SIG-M5 treated with dmso at 0.1 percent for 504 hours (cell line): ENCODE data around the gene GUK1.

Source experiments
- DNase-seq: peaks from one replicate; lab custom pipeline; 2025; ENCODE audit not compliant: unreplicated experiment; lab: John Stamatoyannopoulos, UW

The GUK1 gene

DNA sequence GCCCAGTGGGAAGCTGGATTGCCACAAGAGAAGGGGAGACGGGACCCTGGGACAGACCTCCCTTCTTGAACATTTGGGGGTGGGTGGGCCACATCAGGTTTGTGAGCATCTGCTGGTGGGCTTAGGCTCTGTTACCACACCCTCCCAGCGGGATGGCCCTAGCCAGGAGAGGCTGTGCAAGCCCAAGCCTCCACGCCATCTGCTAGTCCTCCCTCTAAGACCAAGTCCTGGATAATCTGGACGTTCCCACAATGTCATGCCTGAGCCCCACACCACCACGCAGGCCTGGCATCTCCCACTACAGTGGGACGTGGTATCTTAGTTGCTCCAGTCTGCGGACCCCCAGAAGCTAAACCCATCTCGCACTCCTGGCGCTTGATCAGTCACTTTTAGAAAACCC, 21.8 kb downstream of the GUK1 start:
- DNase-seq = no peak

DNA sequence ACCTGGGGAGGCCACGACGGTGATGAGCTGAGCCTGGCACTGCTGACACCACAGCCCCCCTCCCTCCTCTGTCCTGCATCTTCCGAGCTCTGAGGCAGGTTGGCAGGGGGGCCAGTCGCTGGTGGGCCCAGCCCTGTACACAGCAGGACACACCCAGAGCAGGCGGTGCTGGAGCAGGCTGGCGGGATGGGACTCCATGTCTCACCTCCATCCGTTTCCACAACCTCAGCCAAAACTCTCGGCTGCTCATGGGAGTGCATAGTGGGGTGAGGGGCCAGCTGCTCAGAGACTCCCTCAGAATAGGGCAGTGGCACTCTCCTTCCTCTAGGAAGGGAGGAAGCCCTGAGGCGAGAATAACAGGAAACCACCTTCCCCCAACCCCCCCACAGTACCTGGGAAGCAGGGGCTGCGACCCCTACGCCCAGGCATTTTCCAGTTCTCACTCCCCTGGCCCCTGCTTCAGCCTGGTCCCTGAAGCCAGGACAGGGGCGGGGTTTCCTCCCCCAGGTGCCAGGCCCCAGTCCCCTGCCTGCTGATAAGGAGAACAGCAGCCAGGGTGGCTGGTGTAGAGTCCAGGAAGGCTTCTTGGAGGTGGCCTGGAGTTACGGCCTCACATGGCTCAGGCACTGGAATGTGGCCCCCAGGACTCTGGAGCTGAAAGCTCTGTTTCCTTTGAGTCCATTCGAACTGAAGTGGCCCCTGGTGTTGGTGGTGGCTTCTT, 22.4 kb downstream of the GUK1 start:
- DNase-seq = no peak

DNA sequence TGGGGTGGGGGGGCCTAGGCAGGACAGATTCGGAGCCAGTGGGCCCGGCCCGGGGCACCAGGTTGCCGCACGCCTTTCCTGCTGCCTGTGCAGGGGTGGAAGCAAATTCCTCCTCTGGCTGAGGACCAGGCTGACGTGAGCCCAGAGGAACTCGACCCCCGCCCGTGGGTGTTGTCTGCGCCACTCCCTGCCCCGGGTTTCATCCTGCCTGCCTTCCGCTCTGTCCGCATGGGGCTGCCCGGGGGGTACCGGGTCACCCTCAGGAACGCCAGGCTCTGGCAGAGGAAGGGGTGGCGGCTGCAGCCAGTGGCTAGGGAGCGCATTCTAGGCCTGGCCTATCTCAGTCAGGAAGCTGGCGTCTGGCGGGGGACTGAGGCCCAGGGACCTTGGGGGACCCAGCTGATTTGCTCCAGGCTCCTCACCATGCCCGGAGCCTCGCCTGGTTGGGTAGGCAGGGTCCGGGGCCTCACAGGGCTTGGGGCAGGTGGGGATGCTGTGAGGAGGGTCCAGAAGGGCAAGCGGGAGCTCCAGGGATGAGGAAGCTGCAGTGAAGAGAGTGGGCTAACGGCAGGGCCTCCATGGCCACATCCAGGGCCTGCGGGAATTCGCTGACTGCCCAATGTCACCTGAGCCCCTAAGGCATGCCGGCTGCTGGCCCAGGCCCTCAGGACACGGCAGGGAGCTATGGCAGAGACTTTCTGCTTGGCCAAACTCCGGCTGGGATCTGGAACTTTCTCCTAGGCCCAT, 23.1 kb downstream of the GUK1 start:
- no peak for DNase-seq

DNA sequence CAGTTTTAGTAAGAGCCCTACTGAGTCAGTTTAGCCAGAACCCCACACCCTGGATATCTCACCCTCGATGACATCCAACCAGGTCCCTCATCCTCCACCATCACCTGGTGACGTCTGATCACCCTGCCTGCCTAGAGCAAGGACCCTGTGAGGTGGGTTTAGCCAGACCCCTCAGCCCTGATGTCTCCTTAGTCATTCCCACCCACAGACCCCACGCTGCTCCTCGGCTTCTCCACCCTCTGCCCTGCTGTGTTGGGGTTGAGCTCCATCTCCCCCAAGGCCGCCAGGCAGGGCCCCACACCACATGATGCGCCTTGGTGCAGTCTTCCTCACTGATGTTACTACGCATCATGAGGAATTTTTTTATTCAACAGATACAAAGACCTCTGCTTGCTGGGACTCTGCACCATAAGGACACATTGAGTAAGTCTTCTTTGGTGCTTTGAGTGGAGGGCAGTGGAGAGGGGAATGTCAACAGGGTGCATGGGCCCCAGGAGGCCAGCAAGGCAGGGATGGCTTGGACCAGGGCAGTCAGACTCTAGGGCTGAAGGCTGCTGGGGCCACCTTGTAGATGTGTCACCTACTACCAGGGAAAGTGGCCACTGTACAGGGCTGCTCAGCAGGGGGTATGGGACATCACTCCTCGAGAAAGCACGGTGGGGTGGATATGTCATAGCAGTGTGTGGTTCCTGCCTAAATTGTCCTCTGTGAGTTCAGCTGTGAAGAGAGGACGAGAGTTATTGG, 23.9 kb downstream of the GUK1 start:
- no peak for DNase-seq

DNA sequence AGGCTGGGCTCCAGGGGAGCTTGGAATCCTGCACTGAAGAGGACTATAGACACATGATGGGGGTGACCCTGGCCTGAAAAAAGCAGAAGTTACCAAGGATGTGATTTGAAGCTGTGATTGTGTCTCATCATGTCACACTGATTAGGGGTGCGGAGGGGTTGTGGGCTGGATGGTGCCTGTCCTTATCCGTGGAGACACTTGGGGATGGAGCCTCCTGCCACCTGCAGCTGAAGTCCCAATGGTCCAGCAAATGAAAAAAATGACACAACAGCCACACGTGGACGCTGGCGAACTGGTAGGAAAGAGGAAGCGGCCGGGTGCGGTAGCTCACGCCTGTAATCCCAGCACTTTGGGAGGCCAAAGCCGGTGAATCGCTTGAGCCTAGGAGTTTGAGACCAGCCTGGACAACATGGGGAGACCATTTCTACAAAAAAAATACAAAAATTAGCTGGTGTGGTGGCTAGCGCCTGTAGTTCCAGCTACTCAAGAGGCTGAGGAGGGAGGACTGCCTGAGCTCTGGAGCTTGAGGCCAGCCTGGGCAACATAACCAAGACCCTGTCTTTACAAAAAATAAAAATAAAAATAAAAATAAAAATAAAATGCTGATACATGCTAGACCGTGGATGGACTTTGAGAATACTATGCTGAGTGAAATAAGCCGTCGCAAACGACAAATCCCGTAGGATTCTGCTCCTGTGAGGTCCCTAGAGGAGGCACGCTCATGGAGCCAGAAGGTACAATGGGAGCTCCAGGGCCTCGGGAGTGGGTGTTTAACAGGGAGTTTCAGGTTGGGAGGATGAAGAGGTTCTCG, 24.7 kb downstream of the GUK1 start:
- DNase-seq = peak; percentile 76

DNA sequence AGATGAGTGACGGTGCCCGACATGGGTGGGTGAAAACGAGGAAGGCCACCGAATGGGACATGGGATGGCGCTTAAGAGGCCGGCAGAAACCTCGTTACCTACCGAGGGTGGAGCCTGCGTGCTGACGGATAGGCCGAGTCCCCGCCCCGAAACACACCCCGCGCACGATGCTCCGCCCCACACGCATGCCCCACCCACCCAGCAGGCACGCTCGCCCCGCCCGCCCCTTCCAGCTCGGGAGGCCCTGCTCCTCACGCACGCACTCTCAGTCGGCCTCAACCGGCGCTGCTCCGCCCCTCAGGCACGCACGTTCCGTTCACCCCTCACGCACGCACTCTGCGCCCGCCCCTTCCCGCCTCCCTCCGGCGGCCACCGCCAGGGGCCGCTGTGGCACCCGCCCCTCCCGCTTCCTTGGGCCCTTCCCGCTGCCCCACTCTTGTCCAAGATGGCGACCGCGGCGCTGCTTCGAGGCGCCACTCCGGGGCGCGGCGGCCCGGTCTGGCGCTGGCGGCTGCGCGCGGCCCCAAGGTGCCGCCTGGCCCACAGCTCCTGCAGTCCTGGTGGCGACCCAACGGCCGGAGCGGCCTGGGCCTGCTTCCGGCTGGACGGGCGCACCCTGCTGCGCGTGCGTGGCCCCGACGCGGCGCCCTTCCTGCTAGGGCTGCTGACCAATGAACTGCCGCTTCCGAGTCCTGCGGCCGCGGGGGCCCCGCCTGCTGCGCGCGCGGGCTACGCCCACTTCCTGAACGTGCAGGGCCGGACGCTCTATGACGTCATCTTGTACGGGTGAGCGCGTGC, 25.5 kb downstream of the GUK1 start, which contains the start of gene IBA57:
Gene IBA57, plus strand, starts transcription at position 433 of the 798 bp plus-strand sequence. Its CDS starts 13 bp downstream, at position 446.
- peak; percentile 98 for DNase-seq

DNA sequence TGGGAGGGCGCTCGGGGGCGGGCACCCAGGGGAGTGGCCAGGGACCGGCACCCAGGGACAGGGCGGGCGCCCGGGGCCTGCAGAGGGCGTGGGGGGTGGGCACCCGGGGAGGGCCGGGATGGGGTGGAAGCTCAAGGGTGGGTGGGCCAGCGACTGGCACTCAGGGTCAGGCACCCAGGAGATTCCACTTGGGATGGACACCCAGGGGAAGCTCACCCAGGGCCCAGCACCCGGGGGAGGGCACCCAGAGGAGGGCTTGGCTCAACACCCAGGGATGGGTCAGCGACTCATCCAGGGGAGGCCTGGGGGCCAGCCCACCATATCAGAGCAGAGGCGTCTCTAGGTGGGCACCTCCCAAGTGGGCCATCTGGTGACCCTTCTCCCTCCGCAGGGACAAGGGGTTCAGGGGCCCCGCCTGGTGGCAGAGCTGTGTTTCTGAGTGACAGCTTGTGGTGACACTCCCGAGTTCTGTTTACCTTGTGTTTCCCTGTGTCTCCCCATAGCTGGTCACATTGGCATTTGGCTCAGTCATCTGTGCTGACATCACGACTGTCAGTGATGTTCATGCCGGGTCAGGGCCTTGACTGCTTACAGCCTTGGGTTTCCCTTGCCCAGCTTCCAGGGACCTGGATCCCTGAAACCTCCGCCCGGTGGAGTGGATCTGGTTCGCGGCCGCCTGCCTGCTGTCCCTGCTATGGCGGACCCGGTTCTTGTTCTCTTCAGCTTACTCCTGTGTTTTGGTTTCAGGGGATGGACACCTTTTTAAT, 26.3 kb downstream of the GUK1 start:
- peak; percentile 84 for DNase-seq

DNA sequence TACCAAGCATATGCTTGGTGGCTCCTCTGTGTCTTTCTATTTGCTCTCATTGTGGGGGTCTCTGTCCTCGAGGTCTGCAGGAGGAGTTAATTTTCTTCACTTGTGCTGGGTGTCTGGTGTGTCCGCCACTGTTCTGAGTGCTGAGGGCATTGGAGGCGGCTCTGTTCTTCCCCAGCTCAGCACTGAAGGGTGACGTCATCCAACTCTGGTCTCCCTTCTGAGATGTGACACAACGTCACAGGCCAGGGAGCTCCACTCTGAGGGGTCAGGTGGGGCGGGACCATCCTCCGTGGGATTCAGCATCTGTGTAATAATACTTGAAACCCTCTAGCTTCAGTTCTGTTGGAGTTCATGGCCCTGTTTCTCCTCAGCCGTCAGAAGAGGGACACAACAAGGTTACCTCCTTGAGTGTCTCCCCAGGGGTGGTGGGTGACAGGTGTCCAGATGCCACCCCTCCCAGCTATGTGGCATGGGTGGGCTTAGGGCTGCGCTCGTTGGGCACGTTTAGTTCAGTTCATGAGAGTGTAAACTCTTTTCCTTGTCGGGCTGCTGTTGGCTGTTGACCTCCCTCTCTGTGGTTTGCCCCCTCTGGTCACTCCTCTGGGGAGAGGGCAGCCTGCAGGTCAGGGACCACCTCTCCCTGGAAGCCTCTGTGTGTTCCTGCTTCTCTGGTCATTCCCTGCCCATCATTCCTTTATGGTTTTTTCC, 28.6 kb downstream of the GUK1 start:
- DNase-seq = no peak

DNA sequence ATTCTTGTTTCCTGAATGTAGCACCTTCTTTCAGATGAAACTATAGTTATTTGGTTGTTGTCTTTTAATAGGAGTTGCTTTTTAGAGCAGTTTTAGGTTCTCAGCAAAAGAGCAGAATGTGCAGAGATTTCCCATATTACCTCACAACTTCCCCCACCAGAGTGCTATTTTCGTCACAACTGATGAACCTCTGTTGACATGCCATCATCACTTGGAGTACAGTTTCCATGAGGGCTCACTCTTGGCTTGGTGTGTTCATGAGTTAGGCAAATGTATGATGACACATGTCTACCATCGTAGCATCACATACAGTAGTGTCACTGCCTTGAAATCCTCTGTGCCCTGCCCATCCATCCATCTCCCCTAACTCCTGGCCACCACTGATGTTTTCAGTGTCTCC, 29.3 kb downstream of the GUK1 start:
- DNase-seq = no peak

DNA sequence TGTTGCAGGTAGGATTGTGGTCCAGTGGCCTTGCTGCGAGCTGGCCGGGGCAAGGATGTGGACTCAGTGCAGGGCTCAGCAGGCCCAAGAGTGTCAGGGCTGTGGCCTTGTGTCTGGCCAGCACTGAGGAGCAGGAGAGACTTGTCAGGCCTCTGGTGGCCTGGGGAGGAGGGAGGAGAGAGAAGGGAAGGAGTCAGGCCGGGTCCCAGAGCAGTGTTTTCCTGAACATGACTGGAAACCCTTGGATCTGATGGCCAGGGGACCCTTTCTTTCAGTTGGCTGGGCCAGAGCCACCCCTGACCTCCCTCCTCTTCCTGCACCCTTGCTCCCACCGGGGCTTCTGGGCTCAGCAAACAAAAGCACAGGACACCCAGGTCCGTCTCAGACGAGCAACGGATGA, 30.6 kb downstream of the GUK1 start:
- no peak for DNase-seq

DNA sequence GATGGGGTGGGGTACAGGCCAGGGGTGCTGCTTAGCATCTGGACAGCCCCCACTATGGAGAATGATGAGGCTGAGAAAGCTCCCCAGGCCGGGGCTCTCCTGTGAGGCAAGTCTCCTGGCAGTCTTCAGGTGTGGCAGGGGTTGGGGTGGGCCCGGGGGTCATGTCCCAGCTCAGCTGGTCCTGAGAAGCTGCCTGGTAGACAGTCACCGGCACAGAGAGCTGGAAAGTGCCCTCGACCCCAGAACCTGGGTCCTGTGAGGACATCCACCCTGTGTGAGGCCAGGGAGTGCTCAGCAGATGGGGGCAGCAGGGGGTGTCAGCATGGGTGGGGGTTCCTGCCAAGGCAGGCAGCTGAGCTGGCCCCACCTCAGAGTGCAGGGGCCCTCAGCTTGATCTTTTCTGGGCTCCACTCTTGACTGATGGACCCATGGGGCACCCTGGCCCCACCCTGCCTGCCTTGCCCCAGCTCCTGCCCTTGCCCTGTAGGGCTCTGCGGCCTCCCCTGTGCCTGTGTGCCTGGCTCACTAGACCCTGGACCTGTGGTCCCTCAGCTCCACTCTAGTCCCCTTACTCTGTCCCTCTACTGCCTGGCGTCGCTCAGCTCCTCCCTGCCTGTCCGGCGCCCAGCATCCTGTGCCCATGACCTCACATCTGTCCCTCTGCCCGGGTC, 31.3 kb downstream of the GUK1 start:
- no peak for DNase-seq

DNA sequence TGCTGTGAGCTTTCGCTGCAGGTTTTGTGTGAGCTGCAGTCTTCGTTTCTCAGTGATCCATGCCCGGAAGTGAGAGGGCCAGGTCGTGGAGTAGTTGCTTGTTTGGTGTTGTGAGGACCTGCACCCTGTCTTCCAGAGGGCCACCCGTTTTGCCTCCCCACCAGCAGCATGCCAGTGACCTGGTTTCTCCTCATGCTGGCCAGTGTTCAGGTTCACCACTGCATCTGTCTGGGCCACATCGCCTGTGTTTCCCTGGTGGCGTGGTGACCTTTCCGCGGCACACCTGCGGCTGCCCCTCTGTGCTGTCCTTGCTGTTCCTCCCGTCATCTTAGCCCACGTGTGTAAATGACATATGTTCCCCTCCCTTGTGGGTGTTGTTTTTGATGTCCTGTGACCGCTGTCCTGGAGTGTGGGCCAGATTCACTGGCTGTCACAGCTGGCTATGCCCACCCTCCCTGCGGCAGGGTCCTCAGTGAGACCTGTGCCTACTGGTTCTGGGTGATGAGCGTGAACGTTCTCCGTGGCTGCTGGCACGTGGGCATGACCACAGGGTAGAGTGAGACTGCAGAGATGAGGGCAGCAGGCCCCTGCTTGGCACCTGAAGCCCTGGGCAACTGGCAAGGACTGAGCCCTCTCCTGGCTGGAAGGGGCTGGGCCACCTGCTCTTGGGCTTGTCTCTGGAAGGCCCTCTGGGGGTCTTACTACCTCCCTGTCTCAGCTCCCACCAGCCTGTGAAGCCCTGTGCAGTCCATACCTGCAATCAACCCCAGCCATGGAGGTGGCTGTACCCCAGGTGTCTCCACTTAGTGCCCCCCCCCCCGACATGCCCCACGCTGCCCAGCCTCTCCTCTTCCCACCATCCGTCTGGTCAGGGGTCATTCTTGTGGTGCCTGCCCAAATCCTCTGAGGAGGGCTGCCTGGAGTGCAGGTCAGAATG, 32.8 kb downstream of the GUK1 start:
- no peak for DNase-seq

DNA sequence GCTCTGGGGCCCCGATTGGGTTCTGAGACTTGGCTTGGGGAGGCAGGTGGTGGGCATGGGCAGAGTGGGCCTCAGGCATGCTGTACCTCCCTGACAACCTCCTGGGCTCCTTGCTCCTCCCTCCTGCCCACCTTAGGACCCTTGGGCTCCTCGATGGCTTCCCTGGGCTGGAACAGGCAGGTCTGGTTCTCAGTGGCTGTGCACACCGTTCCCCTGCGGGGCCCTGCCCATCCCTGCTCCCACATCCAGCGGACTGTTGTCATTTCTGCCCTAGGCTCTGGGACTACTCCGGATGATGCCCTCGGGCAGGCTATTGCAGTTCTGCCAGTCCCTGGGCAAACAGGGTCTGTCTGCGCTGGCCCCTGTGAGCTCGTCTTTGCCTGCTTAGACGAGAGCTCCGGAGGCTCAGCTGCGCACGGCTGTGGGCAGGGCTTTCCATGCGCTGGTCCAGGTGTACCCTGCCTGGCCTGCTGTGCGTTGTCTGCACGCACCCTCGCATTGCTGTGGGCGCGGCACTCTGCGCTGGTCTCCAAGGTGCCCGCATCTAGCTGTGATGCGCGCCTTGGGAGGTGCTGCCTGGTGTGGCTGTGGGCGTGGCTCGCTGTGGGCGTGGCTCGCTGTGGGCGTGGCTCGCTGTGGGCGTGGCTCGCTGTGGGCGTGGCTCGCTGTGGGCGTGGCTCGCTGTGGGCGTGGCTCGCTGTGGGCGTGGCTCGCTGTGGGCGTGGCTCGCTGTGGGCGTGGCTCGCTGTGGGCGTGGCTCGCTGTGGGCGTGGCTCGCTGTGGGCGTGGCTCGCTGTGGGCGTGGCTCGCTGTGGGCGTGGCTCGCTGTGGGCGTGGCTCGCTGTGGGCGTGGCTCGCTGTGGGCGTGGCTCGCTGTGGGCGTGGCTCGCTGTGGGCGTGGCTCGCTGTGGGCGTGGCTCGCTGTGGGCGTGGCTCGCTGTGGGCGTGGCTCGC, 33.7 kb downstream of the GUK1 start:
- peak; percentile 10 for DNase-seq

DNA sequence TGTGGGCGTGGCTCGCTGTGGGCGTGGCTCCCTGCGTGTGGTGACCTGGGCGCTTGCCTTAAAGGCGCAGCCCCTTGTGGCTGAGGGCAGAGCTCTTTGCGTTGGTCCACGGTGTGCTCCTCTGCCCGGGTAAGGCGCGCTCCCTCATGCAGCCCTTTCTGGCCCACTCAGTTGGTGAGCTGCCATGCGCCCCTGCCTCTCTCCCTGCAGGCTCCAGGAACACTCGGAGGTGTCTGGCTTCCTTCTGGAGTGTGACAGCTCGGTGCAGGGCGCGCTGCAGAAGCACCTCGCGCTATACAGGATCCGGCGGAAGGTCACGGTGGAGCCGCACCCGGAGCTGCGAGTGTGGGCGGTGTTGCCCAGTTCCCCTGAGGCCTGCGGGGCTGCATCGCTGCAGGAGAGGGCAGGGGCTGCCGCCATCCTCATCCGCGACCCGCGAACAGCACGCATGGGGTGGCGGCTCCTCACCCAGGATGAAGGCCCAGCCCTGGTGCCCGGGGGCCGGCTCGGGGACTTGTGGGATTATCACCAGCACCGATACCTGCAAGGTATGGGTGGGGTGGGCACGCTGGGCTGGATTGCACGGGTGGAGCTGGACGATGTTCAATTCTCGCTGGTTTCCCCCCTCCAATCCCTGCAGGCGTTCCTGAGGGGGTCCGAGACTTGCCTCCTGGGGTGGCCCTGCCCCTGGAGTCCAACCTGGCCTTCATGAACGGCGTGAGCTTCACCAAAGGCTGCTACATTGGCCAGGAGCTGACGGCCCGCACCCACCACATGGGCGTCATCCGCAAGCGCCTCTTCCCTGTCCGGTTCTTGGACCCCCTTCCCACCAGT, 34.6 kb downstream of the GUK1 start:
- DNase-seq = peak; percentile 22

DNA sequence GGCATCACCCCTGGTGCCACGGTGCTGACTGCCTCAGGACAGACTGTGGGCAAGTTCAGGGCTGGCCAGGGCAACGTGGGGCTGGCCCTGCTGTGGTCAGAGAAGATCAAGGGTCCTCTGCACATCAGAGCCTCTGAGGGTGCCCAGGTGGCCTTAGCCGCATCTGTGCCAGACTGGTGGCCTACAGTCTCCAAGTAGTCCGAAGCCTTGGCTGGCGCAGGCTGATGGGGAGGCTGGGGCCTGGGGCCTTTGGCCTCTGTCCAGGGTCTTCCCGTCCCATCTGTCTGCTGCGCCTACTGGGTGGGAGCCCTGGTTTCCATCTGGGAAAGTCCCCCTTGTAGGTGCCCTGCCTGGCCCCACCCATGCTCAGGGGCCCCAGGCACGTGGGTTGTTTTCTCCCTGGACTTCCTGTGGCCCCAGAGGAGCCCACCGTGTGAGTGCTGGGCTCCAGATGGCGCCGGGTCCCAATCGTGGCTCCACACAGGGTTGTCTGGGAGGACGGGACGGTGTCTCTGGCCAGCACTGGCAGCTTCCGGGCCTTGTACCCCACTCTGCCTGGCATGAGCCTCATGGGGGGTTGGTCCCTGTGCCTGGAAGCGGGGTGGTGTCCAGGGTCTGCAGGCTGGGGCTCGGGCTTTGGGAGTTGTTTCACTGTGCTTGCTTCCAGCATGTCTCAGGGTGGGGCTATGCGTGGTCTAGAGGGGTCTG, 35.4 kb downstream of the GUK1 start:
- DNase-seq = no peak
